HG02943 (cell line): ENCODE measurements around the gene ADISSP.

Experiments
- ATAC-seq: cut with Tn5 transposase; IDR thresholded peaks from one replicate; pipeline ENCODE4 v1.9.1; 2021; ENCODE audit warnings: mild to moderate bottlenecking, low read depth, moderate library complexity; ENCODE audit not compliant: unreplicated experiment

The ADISSP gene

DNA sequence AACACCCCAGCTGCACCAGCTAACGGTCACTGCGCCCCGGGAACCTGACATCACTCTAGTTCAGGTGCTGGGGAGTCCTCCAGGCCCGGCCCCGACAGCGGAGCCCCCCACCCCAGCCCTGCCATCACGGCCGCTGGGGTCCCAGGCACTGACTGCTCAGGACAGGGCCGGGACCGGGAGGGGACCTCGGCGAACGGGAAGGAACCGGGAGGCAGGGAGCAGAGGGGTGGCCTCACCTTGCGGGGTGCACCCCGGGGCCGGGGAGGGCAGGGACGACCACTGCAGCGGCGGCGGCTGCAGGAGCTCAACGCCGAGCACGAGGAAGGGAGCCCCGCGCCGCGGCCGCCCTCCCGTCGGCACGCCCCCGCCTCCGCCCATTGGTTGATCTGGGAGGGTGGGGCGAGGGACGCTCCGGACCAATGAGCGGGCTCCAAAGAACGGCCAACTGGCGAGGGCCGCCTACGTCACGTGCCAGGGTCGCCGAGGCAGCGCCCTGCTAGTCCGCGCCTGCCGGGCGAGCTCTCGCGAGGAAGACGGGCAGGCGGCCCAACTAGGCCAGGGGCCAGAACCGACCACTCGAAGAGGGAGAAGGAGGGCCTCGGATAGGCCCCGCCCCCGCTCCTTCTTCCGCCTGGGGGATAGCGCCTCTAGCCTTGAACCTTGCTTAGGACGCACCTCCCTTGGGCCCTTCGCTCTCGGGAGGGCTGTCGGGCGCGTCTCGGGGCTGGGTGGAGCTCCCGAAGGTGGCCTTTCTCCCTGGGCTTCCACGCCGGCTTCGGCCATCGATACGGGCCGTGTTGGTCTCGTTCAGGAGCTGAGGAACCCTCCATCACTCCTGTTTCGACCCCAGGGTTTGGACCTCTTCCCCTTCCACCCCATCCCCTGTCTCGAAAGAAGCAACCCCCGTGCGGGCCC, at the start of gene ADISSP:
Gene ADISSP (minus strand): TSS at position 327 of the 915 bp plus-strand sequence. CDS start 7,653 bp downstream, outside the sequence.
- ATAC-seq = peak; percentile 92

DNA sequence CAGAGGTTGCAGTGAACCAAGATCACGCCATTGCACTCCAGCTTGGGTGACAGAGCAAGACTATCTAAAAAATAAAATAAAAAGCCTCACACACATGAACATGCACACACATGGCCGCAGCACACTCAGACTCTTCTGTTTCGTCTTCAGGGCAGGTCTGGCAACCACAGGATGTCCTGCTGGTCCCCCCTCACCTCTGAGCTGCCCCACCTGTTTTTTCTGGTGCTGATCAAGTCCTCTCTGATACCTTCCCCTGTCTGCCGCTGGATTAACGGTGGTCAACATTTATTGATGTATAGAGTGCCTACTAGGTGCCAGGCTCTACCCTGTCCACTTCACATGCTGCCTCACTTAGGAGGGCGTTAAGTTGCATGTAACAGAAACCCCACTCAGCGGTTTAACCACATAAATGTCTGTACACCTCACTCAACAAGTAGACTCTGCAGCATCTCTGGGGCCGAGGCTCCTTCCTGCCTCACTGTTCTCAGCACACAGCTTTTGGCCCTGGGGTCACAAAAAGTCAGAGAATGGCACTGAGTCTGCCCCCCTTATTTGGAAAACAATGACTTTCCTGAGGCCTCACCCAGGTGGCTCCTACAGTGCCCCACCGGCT, 48.3 kb upstream of the ADISSP start:
- no peak for ATAC-seq

DNA sequence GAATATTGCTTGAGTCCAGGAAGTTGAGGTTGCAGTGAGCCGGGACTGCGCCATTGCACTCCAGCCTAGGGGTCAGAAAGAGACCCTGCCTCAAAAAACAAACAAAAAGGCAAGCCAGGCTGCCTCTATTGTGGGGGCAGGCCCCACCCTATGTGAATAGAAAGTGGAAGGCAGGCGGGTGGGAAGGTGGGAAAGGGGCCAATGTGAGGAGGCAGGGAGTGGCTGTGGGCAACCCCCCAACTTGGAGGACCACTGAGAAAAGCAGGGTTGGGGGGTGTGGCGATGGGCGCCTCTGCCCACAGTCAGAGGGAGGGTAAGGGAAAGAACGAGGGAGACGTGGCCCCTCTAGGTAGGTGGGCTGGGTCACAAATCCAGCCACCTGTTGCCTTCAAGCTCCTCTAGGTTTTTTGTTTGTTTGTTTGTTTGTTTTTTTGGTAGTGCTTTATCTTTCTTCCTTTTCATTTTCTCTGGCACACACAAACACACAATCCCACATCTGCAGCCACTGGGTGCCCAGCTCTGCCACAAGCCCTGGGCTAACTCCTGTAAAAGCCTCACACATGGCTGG, 47.5 kb upstream of the ADISSP start:
- no peak for ATAC-seq

DNA sequence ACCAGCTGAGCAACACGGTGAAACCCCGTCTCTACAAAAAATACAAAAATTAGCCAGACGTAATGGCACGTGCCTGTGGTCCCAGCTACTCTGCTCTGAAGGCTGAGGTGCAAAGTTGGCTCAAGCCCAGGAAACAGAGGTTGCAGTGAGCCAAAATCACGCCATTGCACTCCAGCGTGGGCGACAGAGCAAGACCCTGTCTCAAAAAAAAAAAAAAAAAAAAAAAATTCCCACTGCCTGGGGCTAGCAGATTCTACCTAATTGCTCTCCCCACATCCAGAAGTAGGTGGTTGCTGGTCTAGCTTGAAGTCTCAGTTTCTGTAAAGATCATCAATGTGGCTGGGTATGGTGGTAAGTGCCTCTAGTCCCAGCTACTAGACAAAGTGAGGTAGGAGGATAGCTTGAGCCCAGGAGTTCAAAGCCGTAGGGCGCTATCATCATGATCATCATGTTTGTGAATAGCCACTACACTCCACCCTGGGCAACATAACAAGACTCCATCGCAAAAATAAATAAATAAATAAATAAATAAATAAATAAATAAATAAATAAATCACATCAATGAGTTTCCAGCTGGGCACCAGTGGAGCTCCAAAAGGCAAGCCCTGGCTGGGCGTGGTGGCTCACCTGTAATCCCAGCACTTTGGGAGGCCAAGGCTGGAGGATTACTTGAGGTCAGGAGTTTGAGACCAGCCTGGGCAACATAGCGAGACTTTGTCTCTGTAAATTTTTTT, 46.5 kb upstream of the ADISSP start:
- ATAC-seq = no peak

DNA sequence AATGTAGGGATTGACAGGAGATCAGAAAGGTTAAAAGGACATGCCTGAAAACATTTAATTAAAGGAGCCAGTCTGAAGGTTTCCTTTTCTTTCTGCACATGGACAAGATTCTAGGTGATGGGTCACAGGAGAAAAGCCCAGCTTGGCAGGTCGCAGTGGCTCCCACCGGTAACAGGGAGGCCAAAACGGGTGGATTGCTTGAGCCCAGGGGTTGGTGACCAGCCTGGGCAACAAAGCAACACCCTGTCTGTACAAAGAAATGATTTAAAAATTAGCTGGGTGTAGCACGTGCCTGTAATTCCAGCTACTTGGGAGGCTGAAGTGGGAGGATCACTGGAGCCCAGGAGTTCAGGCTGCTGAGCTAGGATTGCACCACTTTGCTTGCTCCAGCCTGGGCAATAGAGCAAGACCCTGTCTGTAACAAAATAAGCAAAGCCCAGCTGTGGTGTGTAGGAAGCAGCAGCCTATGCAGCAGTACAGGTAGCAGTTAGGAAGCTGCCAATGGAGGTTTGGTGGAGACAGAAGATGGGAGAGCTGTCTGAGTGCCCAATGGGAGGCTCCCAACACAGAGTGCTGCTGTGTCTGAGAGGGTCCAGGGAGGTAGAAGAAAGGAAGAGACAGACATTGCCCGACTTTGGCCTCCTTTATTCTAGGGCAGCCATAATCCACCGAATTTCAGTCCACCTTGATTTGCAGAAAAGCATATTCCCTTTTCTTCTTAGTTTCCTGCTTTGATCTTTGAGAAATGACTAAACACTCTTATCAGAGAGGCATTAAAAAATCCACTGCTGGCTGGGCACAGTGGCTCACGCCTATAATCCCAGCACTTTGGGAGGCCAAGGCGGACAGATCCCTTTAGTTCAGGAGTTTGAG, 45.7 kb upstream of the ADISSP start:
- no peak for ATAC-seq

DNA sequence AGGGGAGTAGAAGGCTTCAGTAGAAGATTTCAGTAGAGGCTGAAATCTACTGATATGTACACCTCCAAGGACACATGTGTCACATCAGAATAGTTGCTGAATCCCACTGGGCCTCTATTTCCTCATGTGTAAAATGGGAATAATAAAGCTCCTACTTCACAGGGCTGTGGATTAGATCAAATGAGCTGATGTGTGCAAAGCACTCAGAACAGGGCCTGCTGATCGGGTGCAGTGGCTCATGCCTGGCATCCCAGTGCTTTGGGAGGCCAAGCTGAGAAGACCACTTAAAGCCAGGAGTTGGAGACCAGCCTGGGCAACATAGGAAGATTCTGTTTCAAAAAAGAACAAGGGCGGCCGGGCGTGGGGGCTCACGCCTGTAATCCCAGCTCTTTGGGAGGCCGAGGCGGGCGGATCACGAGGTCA, 44.7 kb upstream of the ADISSP start:
- no peak for ATAC-seq

DNA sequence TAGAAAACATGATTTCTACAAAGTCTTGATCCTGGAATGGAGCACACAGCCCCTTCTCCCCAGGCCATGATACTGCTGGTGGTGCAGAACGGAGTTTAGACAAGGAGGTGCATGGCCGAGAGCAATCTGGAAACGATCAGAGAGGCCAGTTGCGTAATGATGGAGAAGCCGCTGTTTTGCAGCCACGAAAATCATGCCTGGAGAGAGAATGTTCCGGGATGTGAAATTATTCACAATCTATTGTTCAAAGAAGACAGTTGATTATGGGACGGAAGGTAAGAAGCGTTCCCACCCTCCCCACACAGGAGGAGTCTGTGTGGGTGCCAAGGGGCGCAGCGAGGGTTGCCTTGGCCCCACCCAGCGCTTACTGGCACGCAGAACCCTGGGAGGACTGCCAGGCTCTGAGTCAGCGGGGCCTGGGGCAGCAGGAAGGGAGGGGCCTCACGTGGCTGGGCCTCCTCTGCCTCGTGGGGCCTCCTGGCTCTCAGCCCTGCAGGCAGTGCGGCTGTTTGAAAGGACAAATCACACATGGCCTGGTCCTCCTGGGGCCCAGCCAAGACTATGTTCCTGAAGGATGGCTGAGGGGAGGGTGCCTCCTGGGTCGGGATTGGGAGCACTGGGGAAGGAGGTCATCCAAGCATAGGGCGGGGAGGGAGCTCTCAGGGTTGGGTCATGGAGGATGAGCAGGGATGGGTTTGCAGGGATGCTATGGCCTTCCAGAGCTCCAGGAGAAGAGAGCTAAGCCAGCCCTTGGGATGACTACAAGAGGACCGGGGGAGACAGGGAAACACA, 44.1 kb upstream of the ADISSP start:
- no peak for ATAC-seq

DNA sequence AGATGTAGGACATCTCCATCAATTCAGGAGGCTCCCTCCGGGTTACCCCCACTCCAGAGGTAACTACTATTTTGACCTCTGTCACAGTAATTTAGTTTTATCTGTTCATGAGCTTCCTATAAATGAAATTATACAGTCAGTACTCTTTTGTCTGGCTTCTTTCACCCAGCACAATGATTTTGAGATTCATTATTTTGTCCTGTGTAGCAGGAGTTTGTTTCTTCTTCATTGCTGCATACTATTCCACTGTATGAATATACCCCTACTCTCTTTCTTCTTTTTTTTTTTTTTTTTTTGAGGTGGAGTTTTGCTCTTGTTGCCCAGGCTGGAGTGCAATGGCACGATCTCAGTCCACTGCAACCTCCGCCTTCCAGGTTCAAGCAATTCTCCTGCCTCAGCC, 41.0 kb upstream of the ADISSP start:
- ATAC-seq = no peak

DNA sequence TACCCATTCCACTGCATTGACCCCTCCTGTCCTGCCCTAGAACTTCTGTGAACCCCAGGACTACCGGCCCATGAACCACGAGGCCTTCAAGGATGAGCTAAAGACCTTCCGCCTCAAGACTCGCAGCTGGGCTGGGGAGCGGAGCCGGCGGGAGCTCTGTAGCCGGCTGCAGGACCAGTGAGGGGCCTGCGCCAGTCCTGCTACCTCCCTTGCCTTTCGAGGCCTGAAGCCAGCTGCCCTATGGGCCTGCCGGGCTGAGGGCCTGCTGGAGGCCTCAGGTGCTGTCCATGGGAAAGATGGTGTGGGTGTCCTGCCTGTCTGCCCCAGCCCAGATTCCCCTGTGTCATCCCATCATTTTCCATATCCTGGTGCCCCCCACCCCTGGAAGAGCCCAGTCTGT, 37.2 kb upstream of the ADISSP start:
- ATAC-seq = no peak

DNA sequence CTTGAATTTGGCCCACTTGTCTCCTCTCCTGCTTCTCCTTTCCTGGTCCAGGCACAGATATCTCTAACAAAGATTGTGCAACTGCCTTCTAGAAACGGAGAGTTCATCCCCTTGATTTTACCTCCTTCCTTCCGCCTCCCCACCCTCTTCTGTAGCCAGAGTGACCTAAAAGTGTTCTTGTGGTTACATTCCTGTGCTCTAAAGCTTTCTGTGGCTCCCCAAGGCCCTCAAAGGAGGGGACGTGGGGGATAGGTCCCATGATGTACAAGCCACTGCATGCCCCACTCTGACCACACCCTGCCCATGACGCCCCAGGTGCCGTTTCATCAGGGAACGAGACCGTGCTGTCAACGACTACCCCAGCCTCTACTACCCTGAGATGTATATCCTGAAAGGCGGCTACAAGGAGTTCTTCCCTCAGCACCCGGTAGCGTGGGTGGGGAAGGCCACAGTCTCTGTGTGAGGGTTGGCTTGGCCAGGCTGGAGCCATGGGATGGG, 36.8 kb upstream of the ADISSP start:
- ATAC-seq = no peak

DNA sequence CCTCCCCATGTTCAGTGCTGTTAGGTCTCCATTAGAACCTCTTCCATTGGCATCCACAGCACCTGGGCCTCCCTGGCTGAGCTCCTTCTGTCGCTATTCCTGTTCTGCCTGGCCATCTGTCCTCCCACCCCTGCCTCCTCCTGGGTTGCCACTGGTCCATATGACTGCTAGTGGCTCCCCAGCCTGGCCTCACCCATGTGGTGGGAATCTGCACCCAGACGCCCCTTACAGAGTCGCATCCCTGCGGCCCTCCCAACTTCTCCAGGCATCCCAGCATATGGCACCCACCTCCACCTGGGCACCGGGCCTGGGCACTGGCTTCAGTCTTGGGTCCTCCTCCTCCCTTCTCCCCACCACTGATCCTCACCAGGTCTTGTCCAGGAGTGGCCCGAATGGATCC, 36.3 kb upstream of the ADISSP start:
- ATAC-seq = no peak

DNA sequence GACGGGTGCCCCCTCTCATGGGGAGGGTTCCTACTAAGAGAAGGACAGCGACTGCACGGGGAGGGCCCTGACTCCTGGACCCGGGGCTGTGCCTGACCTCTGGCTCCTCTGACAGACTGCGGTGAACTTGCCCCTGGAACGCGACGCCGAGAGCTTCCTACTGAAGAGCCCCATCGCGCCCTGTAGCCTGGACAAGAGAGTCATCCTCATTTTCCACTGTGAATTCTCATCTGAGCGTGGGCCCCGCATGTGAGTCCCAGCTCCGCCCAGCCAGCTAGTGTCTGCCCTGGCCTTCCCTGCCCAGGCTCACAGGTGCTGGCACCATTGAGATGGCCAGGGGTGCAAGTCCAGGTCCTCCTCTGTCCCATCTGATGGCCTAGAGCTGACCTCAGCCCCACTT, 35.7 kb upstream of the ADISSP start:
- ATAC-seq = no peak

DNA sequence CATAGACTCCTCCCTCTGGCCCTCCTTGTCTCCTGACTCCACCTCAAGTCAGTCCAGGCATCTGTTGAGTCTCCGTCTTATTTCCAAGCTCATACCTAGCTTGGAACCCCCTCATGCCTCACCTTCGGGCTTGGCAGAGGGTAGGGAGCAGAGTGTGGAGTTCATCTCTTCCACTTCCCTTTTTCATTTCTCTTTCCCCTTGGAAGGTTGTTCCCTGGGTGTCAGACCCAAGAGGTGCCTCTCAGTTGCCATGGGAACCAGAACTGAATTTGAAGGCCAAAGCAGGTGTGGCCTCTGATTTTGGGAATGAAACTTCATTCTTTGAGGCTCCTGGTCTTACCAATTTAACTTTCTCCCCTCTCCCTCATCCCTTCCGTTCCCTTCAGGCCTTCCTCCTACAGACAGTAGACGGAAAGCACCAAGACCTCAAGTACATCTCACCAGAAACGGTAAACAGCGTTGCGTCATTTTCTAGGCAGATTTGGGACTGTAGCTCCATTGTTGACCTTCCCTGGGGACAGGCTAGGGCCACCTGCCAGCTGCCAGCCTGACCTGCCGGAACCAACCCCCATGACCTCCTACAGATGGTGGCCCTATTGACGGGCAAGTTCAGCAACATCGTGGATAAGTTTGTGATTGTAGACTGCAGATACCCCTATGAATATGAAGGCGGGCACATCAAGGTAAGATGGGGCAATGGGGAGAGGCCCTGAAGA, 35.1 kb upstream of the ADISSP start:
- ATAC-seq = no peak

DNA sequence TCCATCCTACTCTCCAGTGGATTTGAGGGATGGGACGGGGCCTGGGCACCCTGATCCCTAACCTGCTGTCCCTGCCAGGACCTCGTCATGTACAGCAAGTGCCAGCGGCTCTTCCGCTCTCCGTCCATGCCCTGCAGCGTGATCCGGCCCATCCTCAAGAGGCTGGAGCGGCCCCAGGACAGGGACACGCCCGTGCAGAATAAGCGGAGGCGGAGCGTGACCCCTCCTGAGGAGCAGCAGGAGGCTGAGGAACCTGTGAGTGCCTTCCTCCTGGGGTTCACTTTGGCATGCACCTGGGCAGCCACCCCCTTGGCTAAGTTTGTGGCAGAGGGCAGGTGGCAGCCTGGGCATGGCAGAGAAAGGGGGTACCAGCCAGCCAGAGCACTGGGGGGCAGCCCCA, 34.3 kb upstream of the ADISSP start:
- ATAC-seq = no peak

DNA sequence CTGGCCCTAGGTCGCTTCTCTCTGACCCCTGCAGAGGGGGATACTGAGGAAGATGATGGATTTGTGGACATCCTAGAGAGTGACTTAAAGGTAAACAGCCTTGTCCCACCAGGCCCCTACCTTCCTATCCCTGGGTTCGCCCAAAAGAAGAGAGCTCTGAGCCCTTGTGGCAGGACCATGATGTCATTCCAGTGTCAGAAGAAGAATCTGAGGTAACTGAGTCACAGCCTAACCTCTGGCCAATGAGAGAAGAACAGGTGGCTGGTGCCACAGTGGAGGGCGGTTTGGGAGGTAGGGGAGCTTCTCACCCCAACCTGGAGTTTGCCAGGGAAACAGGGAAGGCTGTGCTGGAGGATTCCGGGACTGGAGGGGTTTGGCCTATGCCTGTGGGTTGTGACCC, 33.7 kb upstream of the ADISSP start:
- ATAC-seq = no peak

DNA sequence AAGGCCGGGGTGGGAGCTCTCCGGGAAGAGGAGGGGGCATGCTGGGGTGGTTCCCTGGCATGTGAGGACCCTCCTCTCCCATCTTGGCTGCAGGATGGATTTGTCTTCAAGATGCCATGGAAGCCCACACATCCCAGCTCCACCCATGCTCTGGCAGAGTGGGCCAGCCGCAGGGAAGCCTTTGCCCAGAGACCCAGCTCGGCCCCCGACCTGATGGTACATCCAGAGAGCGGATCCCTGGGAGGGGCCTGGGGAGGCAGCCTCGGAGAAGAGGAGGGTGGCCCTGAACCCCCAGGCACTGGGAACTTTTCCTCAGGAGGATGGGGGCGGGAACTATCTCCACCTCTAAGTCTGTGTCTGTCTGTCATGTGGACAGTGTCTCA, 33.3 kb upstream of the ADISSP start:
- no peak for ATAC-seq

DNA sequence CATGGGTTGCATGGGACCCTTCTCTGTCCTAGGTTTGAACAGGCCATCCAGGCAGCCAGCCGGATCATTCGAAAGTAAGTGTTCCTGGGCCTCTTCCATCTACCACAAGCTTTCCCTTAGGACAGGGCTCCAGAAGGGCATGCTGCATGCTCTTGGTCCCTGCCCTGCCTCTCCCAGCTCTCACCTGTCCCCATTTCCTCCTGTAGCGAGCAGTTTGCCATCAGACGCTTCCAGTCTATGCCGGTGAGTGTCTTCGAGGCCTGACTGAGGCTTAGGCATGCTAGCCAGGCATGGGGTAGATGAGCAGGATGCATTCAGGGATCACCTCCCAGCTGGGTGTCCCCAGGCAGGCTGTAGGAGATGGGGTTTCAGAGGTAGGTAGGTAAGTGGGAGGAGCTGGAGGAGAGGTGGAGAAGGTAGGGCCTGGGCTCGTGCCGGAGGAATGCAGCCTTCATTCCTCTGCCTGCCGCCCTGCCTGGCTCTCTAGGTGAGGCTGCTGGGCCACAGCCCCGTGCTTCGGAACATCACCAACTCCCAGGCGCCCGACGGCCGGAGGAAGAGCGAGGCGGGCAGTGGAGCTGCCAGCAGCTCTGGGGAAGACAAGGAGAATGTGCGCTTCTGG, 32.8 kb upstream of the ADISSP start:
- ATAC-seq = no peak

DNA sequence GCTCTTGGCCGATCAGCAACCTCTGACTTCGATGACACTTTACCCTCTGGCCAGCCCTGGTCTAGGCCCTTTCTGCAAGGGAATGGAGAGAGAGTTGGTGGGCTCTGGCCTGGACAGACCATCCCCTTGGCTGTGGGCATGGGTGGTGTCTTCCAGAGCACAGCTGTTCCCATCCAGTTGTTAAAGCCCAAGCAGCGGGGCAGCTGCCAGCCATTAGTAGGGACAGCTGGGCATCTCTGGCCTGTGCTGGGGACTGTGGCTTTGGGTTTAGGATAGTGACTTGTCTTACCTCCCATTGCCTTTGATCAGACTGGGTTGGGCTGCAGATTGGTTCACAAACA, 31.3 kb upstream of the ADISSP start:
- no peak for ATAC-seq
